HFF-Myc (cell line): ENCODE data around the gene NOSTRIN.

ENCODE experiments used
- DNase-seq: peaks from one replicate; pipeline ENCODE4 v3.0.0-alpha.2; 2011; ENCODE audit warnings: low read depth; ENCODE audit errors: extremely low read depth
- H3K4me3 ChIP-seq: replicated peaks from 2 replicates; pipeline ENCODE4 v1.5.1; 2011; ENCODE audit warnings: low read depth, mild to moderate bottlenecking, control low read depth, low read length
- TF ChIP-seq, protein P1 (sequence below): IDR thresholded peaks from 2 replicates; pipeline ENCODE4 v1.5.1; 2012; ENCODE audit warnings: mild to moderate bottlenecking, low read depth, low read length, control low read depth; ENCODE audit errors: missing control alignments

Gene NOSTRIN

DNA sequence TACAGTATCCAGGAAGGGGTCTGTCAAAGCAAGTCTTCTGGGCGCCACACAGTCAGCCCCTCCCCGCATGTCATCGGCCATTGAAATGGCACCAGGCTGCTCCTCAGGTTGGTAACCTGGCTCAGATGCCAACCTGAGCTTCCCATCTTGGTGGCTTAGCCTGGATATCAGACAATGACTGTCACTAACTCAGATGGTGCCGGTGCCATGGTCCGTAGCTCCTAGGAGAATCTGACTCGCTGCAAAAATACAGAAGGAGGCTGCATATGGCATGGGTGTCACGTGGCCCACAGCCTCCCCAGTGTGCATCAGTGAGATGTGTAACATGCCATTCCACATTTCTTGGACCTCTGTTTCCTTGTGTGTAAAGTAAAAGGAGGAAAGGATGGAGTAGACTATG is 3.2 kb downstream of the NOSTRIN start:
- TF ChIP-seq, protein P1, sequence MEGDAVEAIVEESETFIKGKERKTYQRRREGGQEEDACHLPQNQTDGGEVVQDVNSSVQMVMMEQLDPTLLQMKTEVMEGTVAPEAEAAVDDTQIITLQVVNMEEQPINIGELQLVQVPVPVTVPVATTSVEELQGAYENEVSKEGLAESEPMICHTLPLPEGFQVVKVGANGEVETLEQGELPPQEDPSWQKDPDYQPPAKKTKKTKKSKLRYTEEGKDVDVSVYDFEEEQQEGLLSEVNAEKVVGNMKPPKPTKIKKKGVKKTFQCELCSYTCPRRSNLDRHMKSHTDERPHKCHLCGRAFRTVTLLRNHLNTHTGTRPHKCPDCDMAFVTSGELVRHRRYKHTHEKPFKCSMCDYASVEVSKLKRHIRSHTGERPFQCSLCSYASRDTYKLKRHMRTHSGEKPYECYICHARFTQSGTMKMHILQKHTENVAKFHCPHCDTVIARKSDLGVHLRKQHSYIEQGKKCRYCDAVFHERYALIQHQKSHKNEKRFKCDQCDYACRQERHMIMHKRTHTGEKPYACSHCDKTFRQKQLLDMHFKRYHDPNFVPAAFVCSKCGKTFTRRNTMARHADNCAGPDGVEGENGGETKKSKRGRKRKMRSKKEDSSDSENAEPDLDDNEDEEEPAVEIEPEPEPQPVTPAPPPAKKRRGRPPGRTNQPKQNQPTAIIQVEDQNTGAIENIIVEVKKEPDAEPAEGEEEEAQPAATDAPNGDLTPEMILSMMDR: no peak
- no peak for DNase-seq
- no peak overlapping the region for H3K4me3 ChIP-seq

DNA sequence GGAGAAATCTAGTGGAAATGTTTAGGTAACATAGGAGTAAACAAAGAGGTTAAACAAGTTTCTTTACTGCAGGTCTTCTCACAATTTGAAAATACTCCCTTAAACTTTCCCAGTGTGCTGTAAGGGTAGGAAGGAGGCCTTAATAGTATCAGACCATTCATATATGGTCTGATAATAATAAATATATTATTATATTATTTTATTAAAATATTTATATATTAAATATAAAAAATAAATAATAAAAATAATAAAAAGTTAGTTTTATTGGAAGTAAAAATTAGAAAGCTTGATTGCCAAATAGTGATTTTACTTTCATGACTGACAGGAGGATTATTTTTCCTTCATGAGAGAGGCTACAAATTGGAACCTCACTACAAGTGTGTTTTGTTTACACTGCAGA is 7.1 kb downstream of the NOSTRIN start:
- TF ChIP-seq, protein P1: no peak
- DNase-seq: no peak
- no peak overlapping the region for H3K4me3 ChIP-seq

DNA sequence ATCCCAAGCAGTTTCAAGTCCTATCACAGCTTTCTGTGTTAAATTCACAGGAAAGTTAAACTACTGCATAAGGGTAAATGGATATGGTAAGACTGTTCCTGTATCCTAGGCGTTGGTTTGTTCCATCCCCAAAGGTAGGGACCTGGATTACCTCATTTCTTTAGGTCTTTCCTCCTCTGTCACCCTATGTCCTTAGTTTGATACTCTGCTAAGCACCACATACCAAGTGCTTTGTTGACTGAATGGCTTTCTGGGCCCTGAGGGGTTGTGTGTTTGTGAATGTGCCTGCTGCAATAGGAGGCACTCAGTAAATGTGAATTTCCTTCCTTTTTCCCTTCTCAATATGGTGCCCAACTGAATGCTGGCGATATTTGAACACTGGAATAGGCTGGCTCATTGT is 7.8 kb downstream of the NOSTRIN start:
- DNase-seq: no peak

DNA sequence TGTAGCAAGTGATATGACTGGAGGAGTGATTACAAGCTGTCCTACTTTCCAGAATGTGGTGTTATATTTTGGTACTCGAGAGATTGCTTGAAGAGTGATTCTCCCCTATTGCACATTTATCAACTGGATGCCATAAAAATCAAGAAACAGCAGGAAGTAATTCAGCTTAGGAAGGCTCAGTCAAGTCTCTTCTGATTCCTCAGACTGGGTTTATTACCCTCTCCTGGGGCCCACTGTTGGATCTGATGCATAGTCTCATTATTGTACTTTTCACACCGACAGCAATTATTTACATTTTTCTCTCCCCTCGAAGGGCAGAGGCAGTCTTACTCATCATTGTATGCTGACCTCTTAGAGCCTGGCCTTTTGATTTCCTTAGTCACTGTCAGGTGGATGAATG is 9.3 kb downstream of the NOSTRIN start:
- TF ChIP-seq, protein P1: no peak
- H3K4me3 ChIP-seq: no peak overlapping the region
- DNase-seq: no peak

More for the DNA sequence above, 7.8 kb downstream of the NOSTRIN start:
- no peak overlapping the region for H3K4me3 ChIP-seq
- TF ChIP-seq, protein P1: no peak

DNA sequence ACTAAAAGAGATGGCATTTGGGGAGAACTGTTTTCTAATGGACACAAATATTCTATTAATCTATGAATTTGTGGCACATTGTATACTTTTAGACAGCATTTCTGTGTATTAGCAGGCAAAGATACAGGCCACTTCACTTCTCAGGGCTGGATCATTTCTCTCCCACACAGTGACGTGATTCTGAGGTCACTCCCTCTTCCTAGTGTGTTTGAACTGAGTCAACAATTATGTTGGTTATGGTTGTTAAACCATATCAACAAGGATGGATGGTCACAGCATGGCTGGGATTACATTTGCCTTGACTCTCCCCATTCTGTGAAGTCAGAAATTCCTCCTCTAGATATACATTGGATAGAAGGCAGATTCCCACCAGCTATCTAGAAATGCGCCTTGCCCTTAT is 11.6 kb downstream of the NOSTRIN start:
- DNase-seq: no peak
- TF ChIP-seq, protein P1: no peak
- H3K4me3 ChIP-seq: no peak overlapping the region

DNA sequence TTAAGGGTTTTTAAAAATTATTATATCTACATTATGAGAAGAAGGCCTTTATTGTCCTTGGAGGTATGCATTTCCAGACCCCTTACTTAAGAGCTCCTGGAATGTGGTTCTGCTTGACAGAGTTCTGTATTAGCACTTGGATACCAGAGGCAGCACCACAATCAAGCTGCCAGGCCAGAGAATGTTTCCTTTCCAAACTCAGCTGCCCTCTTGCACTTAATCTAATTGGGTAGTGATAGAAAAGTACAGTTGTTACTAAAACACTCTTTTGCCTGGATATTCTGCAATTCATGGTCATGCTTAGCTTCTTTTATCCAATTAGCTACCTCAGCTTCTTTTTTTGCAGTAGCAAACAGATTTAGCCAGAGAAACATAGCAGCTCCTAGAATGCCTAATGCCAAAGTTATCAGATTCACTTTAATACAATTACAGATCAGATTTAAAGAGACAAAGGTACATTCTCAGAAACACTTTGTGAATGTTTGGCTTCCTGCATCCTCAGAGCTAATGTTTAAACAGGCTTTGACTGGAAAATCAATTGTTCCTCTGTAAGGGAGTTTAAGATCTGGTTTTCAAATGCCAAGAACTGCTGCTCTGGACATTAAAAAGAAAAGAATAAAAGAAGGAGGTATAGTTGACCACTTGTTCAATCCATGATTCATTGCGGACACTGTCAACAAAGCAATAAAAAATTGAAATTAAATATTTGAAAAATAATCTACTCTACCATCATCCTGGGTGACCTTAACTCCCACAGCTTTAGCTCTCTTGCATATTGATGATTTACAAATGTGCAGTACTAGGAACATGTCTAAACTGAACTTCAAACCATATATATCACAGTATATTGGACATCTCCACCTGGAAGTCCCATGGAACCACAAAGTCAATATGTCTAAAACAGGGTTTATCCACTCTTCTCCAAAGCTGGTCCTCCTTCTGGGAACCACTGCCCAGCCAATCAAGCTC is 12.8 kb downstream of the NOSTRIN start:
- TF ChIP-seq, protein P1: no peak
- no peak for DNase-seq
- H3K4me3 ChIP-seq: no peak overlapping the region
